ENCODE data around the gene AUTS2. TPM values are rescaled to one million over a fixed set of nuclear protein-coding genes. Genes with fewer than 3 reads are reported as not detected.

AUTS2 gene
- polyA plus RNA-seq, 1 donor from 2014 or later, result 97.3 TPM

DNA sequence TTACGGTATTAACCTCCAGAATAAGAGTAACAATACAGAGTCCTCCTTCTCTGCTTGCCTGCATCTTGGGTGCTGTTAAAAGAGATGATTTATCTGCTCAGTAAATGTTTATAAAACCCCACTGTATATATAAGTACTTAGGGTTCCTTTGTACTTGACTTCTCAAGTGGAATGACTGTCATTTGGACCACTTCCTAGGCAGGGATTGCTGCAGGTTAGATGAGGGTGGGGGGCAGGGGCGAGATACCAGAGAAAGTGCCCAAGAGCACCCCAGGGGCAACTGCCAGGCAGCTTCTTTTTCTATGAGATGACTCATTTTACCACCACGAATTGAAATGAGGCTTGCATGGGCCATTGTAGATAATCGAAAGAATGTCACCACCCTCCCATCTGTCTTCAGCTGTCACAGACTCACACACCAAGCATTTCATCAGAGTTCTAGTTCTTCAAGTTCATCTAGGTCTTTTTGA lies 1111.8 kb downstream of the AUTS2 start:
- TF ChIP-seq, protein P1, sequence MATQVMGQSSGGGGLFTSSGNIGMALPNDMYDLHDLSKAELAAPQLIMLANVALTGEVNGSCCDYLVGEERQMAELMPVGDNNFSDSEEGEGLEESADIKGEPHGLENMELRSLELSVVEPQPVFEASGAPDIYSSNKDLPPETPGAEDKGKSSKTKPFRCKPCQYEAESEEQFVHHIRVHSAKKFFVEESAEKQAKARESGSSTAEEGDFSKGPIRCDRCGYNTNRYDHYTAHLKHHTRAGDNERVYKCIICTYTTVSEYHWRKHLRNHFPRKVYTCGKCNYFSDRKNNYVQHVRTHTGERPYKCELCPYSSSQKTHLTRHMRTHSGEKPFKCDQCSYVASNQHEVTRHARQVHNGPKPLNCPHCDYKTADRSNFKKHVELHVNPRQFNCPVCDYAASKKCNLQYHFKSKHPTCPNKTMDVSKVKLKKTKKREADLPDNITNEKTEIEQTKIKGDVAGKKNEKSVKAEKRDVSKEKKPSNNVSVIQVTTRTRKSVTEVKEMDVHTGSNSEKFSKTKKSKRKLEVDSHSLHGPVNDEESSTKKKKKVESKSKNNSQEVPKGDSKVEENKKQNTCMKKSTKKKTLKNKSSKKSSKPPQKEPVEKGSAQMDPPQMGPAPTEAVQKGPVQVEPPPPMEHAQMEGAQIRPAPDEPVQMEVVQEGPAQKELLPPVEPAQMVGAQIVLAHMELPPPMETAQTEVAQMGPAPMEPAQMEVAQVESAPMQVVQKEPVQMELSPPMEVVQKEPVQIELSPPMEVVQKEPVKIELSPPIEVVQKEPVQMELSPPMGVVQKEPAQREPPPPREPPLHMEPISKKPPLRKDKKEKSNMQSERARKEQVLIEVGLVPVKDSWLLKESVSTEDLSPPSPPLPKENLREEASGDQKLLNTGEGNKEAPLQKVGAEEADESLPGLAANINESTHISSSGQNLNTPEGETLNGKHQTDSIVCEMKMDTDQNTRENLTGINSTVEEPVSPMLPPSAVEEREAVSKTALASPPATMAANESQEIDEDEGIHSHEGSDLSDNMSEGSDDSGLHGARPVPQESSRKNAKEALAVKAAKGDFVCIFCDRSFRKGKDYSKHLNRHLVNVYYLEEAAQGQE (IDR thresholded peaks at IDR 0.05; ENCODE audit: borderline replicate concordance), result no peak
- TF ChIP-seq MXI1 (conservative IDR thresholded peaks at IDR 0.05; ENCODE audit: poor library complexity, severe bottlenecking), result no peak
- no peak for TF ChIP-seq TAF1 (IDR thresholded peaks at IDR 0.05; ENCODE audit: low read depth)
- no peak for TF ChIP-seq RAD21 (conservative IDR thresholded peaks at IDR 0.05)
- no peak for TF ChIP-seq POLR2AphosphoS5 (IDR thresholded peaks at IDR 0.05)
- TF ChIP-seq EP300 (conservative IDR thresholded peaks at IDR 0.05; ENCODE audit: poor library complexity, severe bottlenecking), result no peak
- TF ChIP-seq, protein P2, sequence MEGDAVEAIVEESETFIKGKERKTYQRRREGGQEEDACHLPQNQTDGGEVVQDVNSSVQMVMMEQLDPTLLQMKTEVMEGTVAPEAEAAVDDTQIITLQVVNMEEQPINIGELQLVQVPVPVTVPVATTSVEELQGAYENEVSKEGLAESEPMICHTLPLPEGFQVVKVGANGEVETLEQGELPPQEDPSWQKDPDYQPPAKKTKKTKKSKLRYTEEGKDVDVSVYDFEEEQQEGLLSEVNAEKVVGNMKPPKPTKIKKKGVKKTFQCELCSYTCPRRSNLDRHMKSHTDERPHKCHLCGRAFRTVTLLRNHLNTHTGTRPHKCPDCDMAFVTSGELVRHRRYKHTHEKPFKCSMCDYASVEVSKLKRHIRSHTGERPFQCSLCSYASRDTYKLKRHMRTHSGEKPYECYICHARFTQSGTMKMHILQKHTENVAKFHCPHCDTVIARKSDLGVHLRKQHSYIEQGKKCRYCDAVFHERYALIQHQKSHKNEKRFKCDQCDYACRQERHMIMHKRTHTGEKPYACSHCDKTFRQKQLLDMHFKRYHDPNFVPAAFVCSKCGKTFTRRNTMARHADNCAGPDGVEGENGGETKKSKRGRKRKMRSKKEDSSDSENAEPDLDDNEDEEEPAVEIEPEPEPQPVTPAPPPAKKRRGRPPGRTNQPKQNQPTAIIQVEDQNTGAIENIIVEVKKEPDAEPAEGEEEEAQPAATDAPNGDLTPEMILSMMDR (IDR thresholded peaks at IDR 0.05; ENCODE audit: poor library complexity, severe bottlenecking), result no peak
- no peak for TF ChIP-seq EZH2 (IDR thresholded peaks at IDR 0.05; ENCODE audit: borderline replicate concordance, insufficient read depth, low read length, poor library complexity, severe bottlenecking)
- TF ChIP-seq SMC3 (conservative IDR thresholded peaks at IDR 0.05; ENCODE audit: poor library complexity), result no peak
- Histone ChIP-seq H3K27me3 (ENCODE audit: insufficient read depth, low read depth, low read length) (no peaks in the 10 kb centered on the region), H3K36me3 (ENCODE audit: insufficient read depth, low read length) (no peaks in the 10 kb centered on the region), H4K20me1 (ENCODE audit: insufficient read depth) (peaks cover 93% of the 10 kb centered on the region), H3K4me2 (ENCODE audit: low read length) (no peak overlapping the region), H3K9ac (ENCODE audit: low read length) (no peak overlapping the region), H3K79me2 (replicated peaks; ENCODE audit: insufficient read depth, low read length) (peaks cover 94% of the 10 kb centered on the region), H3K9me2 (ENCODE audit: insufficient read depth, low read length) (no peaks in the 10 kb centered on the region), H3K27ac (ENCODE audit: low read length) (no peak overlapping the region), H3K4me3 (ENCODE audit: low read length) (peak overlapping the region; percentile 52), H3F3A (ENCODE audit: insufficient read depth, low read length, poor library complexity, severe bottlenecking) (peaks cover 13% of the 10 kb centered on the region), H3K9me3 (ENCODE audit: low read length) (no peaks in the 10 kb centered on the region), H2AFZ (ENCODE audit: low read depth, low read length) (no peak overlapping the region)

DNA sequence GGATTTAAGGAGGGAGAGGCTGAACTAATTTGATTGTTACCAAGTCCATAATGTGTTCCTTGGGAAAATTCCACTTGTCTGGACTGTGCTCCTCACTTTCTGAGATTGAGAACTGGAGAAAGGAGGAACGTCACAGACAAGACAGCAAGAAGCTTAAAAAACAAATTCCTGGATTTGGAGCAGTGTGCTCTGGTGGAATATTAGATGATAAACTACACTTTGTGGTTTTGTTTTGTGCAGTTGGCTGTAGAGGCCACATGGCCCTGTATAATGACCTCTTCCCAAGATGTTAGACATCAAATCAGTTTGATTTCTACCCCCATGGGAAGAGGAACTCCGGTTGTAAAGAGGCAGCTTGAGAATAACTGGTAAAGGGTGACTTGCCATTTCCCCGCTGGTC lies 1112.4 kb downstream of the AUTS2 start:
- H2AFZ ChIP-seq (ENCODE audit: low read depth, low read length), result no peak overlapping the region
- H3K4me2 ChIP-seq (ENCODE audit: low read length), result peak overlapping the region; percentile 34
- H3K79me2 ChIP-seq (replicated peaks; ENCODE audit: insufficient read depth, low read length), result peaks cover 94% of the 10 kb centered on the region
- H3K9me2 ChIP-seq (ENCODE audit: insufficient read depth, low read length), result no peaks in the 10 kb centered on the region
- peak overlapping the region; percentile 52 for H3K4me3 ChIP-seq (ENCODE audit: low read length)
- H3F3A ChIP-seq (ENCODE audit: insufficient read depth, low read length, poor library complexity, severe bottlenecking), result peaks cover 13% of the 10 kb centered on the region
- peaks cover 91% of the 10 kb centered on the region for H4K20me1 ChIP-seq (ENCODE audit: insufficient read depth)
- no peak for TF ChIP-seq POLR2AphosphoS5 (IDR thresholded peaks at IDR 0.05)
- no peak for TF ChIP-seq EZH2 (IDR thresholded peaks at IDR 0.05; ENCODE audit: borderline replicate concordance, insufficient read depth, low read length, poor library complexity, severe bottlenecking)
- TF ChIP-seq MXI1 (conservative IDR thresholded peaks at IDR 0.05; ENCODE audit: poor library complexity, severe bottlenecking), result no peak
- TF ChIP-seq SMC3 (conservative IDR thresholded peaks at IDR 0.05; ENCODE audit: poor library complexity), result no peak
- TF ChIP-seq EP300 (conservative IDR thresholded peaks at IDR 0.05; ENCODE audit: poor library complexity, severe bottlenecking), result no peak
- TF ChIP-seq RAD21 (conservative IDR thresholded peaks at IDR 0.05), result no peak
- TF ChIP-seq, protein P2 (IDR thresholded peaks at IDR 0.05; ENCODE audit: poor library complexity, severe bottlenecking), result no peak
- TF ChIP-seq, protein P1 (IDR thresholded peaks at IDR 0.05; ENCODE audit: borderline replicate concordance), result no peak
- TF ChIP-seq TAF1 (IDR thresholded peaks at IDR 0.05; ENCODE audit: low read depth), result no peak
- H3K27me3 ChIP-seq (ENCODE audit: insufficient read depth, low read depth, low read length), result no peaks in the 10 kb centered on the region
- H3K9ac ChIP-seq (ENCODE audit: low read length), result peak overlapping the region; percentile 38
- H3K27ac ChIP-seq (ENCODE audit: low read length), result peak overlapping the region; percentile 71
- H3K36me3 ChIP-seq (ENCODE audit: insufficient read depth, low read length), result no peaks in the 10 kb centered on the region
- H3K9me3 ChIP-seq (ENCODE audit: low read length), result no peaks in the 10 kb centered on the region
